B cell (primary cell): Measurements from ENCODE around the gene PVR. TPM values are rescaled to one million over a fixed set of nuclear protein-coding genes. Genes with fewer than 3 reads are reported as not detected.

ENCODE experiments used
- ATAC-seq: fragments of 200-7000 bp; cut with Tn5 transposase; one replicate; pipeline ENCODE4 v1.10.0; 2021; ENCODE audit warnings: low read depth, mild to moderate bottlenecking, moderate number of reproducible peaks, moderate library complexity
- CTCF ChIA-PET: fragments of 350-600 bp; sonication (Branson Sonifier 250); formaldehyde crosslinking; loops from one replicate; lab custom pipeline; 2021; ENCODE audit warnings: antibody characterized with exemption, inconsistent platforms; lab: Charles Lee
- POLR2A ChIA-PET: fragments of 350-600 bp; sonication (Branson Sonifier 250); formaldehyde crosslinking; loops from one replicate; lab custom pipeline; 2021; ENCODE audit warnings: antibody characterized with exemption; lab: Charles Lee
- DNase-seq: peaks from one replicate; pipeline ENCODE4 v3.0.0; 2013
- H2AFZ ChIP-seq: 2 replicates; pipeline ENCODE4 v1.6.1; 2012; ENCODE audit warnings: mild to moderate bottlenecking, low read depth, low read length; ENCODE audit not compliant: insufficient read depth, poor library complexity, severe bottlenecking
- H3K27ac ChIP-seq, 2 donors: 1 replicate in 1 of 2; 2 replicates in 1 of 2; pipeline ENCODE4 v1.5.1; 2012 to 2013; ENCODE audit warnings: low read length in 2 of 2, mild to moderate bottlenecking in 2 of 2, moderate library complexity in 1 of 2
- H3K27me3 ChIP-seq, 4 experiments: fragments of 200-600 bp in 1 of 4; sonication (generic) in 1 of 4; replicated peaks in 1 of 4; 1 replicate in 2 of 4; 2 replicates in 2 of 4; pipeline versions ENCODE4 v1.6.1 to v1.7.0; 2013 to 2016; ENCODE audit warnings: low read length in 3 of 4, mild to moderate bottlenecking in 2 of 4, mixed read lengths in 1 of 4, moderate library complexity in 1 of 4; ENCODE audit not compliant: insufficient read depth in 4 of 4, control insufficient read depth in 3 of 4; ENCODE audit errors: control extremely low read depth in 1 of 4
- H3K36me3 ChIP-seq, 2 experiments: replicated peaks in 1 of 2; 1 replicate in 1 of 2; 2 replicates in 1 of 2; pipeline versions ENCODE4 v1.6.1 to v1.7.1; 2013; ENCODE audit warnings: low read length in 1 of 2; ENCODE audit not compliant: insufficient read depth in 2 of 2, control insufficient read depth in 1 of 2; ENCODE audit errors: control extremely low read depth in 1 of 2, extremely low read depth in 1 of 2
- H3K4me1 ChIP-seq, 2 donors: fragments of 200-600 bp in 1 of 2; sonication (generic) in 1 of 2; 1 replicate in 1 of 2; 2 replicates in 1 of 2; pipeline versions ENCODE4 v1.5.1 to v1.6.1; 2013 to 2017; ENCODE audit warnings: low read length in 2 of 2; ENCODE audit not compliant: control insufficient read depth in 2 of 2, insufficient read depth in 2 of 2
- H3K4me2 ChIP-seq: replicated peaks from 2 replicates; pipeline ENCODE3; 2012; ENCODE audit warnings: mild to moderate bottlenecking, low read depth, low read length; ENCODE audit not compliant: poor library complexity, severe bottlenecking
- H3K4me3 ChIP-seq, 5 experiments: fragments of 200-600 bp in 1 of 5; sonication (generic) in 1 of 5; 1 replicate in 3 of 5; 2 replicates in 2 of 5; pipeline versions ENCODE4 v1.5.1 to v1.7.0; 2011 to 2016; ENCODE audit warnings: low read length in 4 of 5, mild to moderate bottlenecking in 4 of 5, low read depth in 2 of 5, control low read depth in 1 of 5, moderate library complexity in 1 of 5; ENCODE audit not compliant: insufficient read depth in 1 of 5; ENCODE audit errors: control extremely low read depth in 1 of 5, extremely low read depth in 1 of 5
- H3K79me2 ChIP-seq: fragments of 200-600 bp; sonication (generic); one replicate; pipeline ENCODE4 v1.6.0; 2016; ENCODE audit warnings: low read length; ENCODE audit not compliant: control insufficient read depth, insufficient read depth
- H3K9ac ChIP-seq: fragments of 200-600 bp; sonication (generic); 2 replicates; pipeline ENCODE4 v1.6.1; 2017; ENCODE audit warnings: mild to moderate bottlenecking, low read length, moderate library complexity
- H3K9me3 ChIP-seq, 3 donors: one replicate each; pipeline versions ENCODE4 v1.6.1 to v1.7.1; 2013; ENCODE audit warnings: low read length in 2 of 3; ENCODE audit not compliant: control insufficient read depth in 2 of 3, insufficient read depth in 1 of 3; ENCODE audit errors: control extremely low read depth in 1 of 3
- H4K20me1 ChIP-seq: 2 replicates; pipeline ENCODE4 v1.6.0; 2012; ENCODE audit warnings: mild to moderate bottlenecking, low read length; ENCODE audit not compliant: insufficient read depth, control insufficient read depth, poor library complexity, severe bottlenecking
- H3K27ac Mint-ChIP-seq: one replicate; pipeline ENCODE4 v1.8.0; 2021; ENCODE audit warnings: mixed read lengths
- H3K27me3 Mint-ChIP-seq: one replicate; pipeline ENCODE4 v1.8.0; 2021; ENCODE audit warnings: mixed read lengths
- H3K4me1 Mint-ChIP-seq: one replicate; pipeline ENCODE4 v1.8.0; 2021; ENCODE audit warnings: mixed read lengths
- H3K4me3 Mint-ChIP-seq: one replicate; pipeline ENCODE4 v1.8.0; 2021; ENCODE audit warnings: mixed read lengths
- H3K9me3 Mint-ChIP-seq: one replicate; pipeline ENCODE4 v1.8.0; 2022; ENCODE audit warnings: mixed read lengths; ENCODE audit not compliant: insufficient read depth
- CTCF ChIP-seq: fragments of 200-600 bp; IDR thresholded peaks from one replicate; pipeline ENCODE4 v1.8.0; 2022; ENCODE audit warnings: antibody characterized with exemption, mild to moderate bottlenecking
- EZH2 ChIP-seq: IDR thresholded peaks from 2 replicates; pipeline ENCODE4 v1.6.1; 2012; ENCODE audit warnings: borderline replicate concordance, low read depth, mild to moderate bottlenecking, moderate library complexity, low read length; ENCODE audit not compliant: insufficient read depth, poor library complexity, severe bottlenecking
- WGBS: methylation state at CpG from one replicate; pipeline ENCODE4 v1.1.5; 2013; ENCODE audit warnings: missing lambda C conversion rate; ENCODE audit not compliant: insufficient coverage; 5-methylcytosine and 5-hydroxymethylcytosine counted together
- intact Hi-C: fragments of 100-400 bp; cut with micrococcal nuclease; formaldehyde crosslinking; loops from one replicate; pipeline ENCODE4 v1.10.0; 2022
- polyA plus RNA-seq: library from polyadenylated mRNA; depleted of rRNA; stranded (reverse); fragments of >200 nt; gene quantifications from 2 replicates; pipeline ENCODE4 v1.2.3, GENCODE V29; 2012
- total RNA-seq, 2 donors: library from RNA; stranded (reverse); fragments of 120-200 nt in 1 of 2; gene quantifications; 1 replicate in 1 of 2; 2 replicates in 1 of 2; pipeline versions ENCODE4 v1.2.3 to v1.2.4, GENCODE V29; 2013 to 2022

Gene PVR
- total and polyA plus RNA-seq, 2 donors (not counting 1 experiment from before 2014, with no cell fraction given): 0.09 to 0.67 TPM

GRCh38 chr19:44677019-44677811 lies 33.5 kb downstream of the PVR start:
- Histone ChIP-seq H3K27ac (no peak overlapping the region), H2AFZ (no peak overlapping the region)
- 85% methylated on average over 6 of the region's 8 CpGs for WGBS

More at GRCh38 chr19:44677019-44677811, 33.5 kb downstream of the PVR start:
- H3K36me3 ChIP-seq: no peaks in the 10 kb centered on the region
- no peak overlapping the region for H3K9ac ChIP-seq
- no peak overlapping the region for H3K4me3 ChIP-seq
- no peaks in the 10 kb centered on the region for H3K27me3 ChIP-seq
- Mint-ChIP-seq H3K27ac (no peak overlapping the region), H3K27me3 (peaks cover 15% of the 10 kb centered on the region), H3K4me1 (no peaks in the 10 kb centered on the region), H3K9me3 (peaks cover under 1% of the 10 kb centered on the region), H3K4me3 (no peak overlapping the region)
- H3K79me2 ChIP-seq: no peaks in the 10 kb centered on the region
- no peak for DNase-seq
- H3K4me2 ChIP-seq: no peak overlapping the region
- no peak for TF ChIP-seq EZH2
- no peak for TF ChIP-seq CTCF
- no peaks in the 10 kb centered on the region for H4K20me1 ChIP-seq
- no peak for ATAC-seq
- H3K9me3 ChIP-seq: peaks cover 0 to 5% (median 0%) of the 10 kb centered on the region in 3 donors
- POLR2A ChIA-PET: no interaction called here
- intact Hi-C loops: no loop called here
- CTCF ChIA-PET: interaction anchor here (0.6 kb wide), 1 partner anchor 32 kb away, joined by 3 read pairs; no protein-coding TSS in a partner anchor
- no peaks in the 10 kb centered on the region for H3K4me1 ChIP-seq
